GM18502 (cell line): ENCODE data around the gene TPMT.
"Not testable (repeated sequence)": the region's sequence is repeated elsewhere in the genome, so short reads cannot be mapped to it uniquely, and the experiment has no call there.

ENCODE experiments used
- ATAC-seq: cut with Tn5 transposase; IDR thresholded peaks from one replicate; pipeline ENCODE4 v1.9.1; 2021; ENCODE audit warnings: mild to moderate bottlenecking; ENCODE audit not compliant: unreplicated experiment, poor library complexity

Gene TPMT

DNA sequence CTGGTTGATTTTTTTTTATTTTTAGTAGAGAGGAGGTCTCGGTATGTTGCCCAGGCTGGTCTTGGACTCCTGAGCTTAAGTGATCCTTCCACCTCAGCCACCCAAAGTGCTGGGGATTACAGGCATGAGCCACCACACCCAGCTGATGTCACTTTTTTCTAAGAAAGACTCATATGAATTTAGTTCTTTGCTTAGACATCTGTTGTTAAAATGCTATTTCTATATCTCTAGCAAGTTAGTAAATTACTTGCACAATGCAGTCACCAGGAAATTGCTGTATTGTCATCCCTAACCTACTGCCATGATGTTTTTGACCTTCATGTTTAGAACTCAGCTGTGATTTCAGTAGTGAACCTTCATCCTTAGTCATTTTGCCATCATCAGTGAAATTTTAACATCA is 6.0 kb upstream of the TPMT start:
- ATAC-seq, result no peak

DNA sequence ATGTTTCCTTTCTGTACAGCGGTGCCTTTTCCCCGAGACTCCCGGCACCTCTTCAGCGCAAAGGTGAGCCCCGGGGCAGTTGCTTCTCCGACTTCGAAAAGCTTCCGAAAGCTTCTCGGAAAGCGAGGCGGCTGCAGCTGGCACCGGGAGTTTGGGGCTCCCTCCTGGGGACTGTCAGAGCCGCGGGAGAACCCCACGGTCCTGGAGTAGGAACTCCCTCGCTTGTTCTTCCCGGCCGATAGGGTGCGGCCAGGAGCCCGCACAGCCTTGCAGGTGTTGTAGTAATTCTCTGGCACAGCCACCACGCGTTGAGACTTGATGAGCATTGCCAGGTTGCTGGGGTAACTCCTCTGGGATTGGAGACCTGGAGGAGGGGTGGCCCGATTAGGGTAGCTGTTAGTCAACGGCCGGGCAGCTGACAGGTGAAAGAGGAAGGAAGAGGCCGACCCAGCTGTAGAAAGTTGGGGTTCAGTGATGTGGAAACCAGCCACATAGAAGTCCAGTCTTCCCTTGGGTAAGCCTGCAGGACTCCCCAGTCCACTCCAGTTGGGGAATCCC is 1.1 kb upstream of the TPMT start:
- peak; percentile 38 for ATAC-seq

DNA sequence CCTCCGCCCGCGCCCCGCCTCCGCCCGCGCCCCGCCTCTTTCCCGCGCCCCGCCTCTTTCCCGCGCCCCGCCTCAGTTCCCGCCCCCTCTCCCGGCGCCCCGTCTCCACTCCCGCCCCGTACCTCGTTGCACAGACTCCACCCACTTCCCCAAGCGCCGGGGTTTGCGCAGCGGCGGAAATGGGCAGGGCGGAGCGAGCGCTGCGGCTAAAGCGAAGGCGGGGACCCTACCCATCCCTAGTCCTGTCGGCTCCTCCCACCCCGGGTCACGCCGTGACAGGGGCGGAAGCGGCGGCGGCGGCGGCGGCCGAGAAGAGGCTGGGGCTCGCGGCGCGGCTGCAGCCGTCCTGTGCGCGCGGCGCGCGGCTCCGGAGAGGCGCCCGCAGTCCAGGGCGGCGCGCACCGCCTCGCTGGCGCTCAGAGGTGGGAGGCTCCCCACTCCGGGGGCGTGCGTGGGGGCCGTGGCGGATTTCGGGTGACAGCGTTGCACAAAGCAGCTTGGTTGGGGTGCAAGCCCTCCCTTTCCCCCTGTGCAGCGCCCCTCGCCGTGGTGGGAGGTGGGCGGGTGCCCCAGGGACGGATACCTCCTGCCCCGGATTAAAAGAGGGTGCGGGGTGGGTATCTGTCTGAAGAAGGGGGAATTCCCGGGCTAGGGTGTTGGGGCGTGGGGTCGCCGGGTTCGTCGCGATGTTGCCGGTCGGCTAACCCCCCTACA is 430 bp upstream of the TPMT start, which contains the start of gene KDM1B:
Gene KDM1B, plus strand, starts transcription at position 273 of the 714 bp plus-strand sequence. CDS start 4,474 bp downstream, outside the sequence.
- peak; percentile 87 for ATAC-seq

DNA sequence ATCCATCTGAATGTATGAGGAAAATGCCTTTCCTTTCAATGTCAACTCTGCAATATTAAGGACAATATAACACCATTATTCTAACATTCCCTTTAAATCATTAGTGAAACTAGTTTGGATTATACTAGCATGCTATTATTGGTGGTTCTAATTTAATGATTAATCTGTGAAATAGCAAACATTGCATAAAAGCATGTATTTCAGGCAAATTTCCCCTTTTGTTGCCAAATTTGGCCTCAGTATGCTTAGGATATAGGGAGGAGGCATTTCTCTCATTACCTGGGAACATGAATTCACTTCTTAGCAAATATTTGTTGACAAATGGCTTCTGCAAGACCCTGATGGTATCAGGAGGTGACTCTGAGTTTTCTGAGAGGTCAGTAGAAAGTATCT is 1.6 kb downstream of the TPMT start:
- no peak for ATAC-seq

DNA sequence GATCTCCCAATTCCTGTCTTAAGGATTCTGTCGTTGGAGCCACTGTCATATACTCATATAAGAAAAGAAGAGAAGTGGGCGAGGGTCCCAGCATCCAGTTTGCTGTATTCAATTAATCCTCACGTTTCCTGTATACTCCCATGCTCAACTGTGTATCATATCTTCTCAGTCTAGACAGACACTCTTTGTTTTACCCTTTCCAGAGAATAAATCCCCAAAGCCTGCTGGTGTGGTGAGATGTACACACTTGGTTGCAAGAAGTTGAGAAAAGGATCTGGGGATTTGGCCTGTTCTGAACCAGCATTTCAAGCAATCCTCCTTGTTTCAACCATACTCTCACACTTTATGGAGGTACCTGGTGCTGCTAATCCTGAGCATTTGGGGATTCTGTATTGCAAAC is 3.1 kb downstream of the TPMT start:
- ATAC-seq, result no peak

DNA sequence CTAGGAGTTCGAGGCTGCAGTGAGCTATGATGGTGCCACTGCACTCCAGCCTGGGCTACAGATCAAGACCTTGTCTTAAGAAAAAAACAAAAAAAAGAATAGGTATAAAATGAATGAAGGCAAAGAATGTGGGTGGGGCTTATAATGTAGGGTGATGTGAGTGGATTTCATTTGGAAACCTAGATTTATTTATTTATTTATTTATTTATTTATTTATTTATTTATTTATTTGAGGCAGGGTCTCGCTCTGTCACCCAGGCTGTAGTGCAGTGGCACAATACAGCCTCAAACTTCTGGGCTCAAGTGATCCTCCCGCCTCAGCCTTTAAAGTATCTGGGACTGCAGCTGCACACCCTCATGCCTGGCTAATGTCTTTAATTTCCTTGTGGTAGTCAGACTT is 3.5 kb downstream of the TPMT start:
- not testable (repeated sequence) for ATAC-seq

DNA sequence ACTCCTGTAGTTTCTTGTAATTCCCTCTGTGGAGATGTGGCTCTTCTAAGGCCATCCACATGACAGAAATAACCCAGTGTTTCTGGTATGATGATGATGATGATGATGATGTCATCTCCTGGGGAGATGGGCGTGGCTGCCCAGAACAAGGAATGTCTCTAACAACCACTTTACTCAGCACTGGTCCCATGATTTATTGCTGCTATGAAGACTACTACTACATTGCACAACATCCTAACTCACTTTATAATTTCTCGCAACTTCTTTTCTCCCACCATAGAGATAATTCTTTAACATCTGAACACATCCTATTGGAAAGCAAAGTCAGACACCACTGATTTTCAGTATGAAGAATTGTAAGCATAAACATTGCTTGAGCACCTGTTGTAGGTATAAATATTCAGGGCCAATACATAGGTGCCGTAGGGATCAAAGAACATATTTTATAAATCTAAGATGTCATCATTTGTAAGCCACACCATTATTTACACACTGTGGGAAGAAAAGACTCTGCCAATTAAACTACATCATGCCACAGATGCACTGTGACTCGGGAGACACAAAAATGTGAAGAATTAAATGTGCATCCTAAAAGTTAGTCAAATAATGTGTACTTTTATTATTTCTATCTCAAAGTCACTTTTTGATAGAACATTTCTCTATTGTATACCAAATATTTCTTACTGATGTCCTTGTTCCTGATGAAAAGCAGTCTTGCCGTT is 6.4 kb downstream of the TPMT start:
- no peak for ATAC-seq

DNA sequence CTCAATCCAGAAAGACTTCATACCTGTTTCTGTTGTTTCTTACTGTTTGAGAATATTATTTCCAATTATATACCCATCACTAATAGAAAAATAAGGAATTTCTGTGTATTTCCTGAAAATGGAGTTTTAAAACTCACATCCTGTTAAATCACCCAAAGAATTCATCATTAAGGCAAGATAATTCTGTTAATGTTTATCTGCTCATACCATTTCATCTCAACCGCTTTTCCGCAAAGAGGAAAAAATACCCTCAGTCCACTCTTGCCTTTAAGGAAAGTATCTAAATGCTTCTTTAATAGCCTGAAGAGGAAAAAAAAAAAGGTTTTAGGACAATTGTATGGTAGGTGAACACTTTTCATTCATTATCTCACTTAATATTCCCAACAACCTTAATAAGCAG is 7.3 kb downstream of the TPMT start:
- ATAC-seq, result no peak

DNA sequence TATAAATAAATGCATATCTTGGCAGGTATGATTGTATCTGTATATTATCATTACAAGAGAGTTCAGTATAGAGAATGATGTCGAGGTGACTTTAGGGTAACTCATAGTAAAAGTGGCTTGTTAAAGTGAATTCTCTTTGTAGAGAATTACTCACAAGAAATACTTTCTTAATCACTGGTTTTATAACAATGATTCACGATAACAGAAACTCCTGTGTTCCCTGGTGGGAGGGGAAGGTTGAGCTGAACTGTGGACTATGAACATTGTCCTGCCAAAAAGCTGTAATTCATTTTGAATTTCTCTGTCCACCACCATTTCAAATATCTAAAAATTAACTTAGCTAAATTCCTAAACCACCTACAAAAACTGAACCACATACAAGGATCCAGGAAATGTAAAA is 7.7 kb downstream of the TPMT start:
- no peak for ATAC-seq

DNA sequence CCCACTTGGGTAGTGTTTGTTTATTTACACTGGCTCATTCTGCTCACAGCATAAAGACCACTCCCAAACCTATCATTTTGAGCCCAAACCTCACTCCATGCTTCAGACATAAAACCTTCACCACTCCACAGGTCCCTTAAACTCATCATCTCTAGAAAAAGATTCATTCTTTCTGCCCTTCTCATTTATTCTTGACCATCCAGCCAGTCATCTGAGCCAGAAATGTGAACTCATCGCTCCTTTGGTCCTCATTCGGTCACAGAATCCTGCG is 12.4 kb downstream of the TPMT start:
- no peak for ATAC-seq

DNA sequence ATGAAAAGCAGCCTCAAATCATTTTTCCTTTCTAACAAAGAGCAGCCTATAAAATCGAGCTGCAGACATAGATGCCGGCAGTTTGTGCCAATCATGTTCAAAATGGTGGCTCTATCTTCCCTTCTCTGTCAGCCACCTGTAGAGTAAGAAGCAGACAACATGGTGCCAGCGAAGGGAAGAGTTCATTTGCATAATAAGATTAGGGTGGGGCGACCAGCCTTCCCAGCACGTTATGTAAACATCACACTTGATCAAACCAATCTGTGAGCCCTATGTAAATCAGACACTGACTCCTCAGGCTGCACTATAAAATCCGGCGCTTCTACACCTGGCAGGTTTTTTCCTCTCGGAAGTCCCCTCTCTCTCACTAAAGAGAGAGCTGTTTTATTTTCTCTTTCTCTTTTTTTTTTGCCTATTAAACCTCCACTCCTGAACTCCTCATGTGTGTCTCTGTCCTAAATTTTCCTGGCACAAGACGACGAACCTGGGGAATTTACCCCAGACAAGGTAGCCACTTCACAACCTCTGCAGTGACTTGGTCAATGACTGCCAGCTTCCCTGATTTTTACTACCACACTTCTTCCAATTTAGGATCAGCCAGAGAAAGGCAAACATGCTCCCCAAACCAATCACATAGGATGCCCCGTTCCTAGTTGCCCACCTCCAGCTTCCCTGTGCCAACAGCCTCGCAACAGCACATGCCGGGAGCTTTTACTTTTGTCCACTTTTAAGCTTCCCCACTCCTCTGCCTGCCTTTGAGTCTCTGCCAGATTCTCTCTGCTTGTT is 12.9 kb downstream of the TPMT start:
- ATAC-seq, result no peak

DNA sequence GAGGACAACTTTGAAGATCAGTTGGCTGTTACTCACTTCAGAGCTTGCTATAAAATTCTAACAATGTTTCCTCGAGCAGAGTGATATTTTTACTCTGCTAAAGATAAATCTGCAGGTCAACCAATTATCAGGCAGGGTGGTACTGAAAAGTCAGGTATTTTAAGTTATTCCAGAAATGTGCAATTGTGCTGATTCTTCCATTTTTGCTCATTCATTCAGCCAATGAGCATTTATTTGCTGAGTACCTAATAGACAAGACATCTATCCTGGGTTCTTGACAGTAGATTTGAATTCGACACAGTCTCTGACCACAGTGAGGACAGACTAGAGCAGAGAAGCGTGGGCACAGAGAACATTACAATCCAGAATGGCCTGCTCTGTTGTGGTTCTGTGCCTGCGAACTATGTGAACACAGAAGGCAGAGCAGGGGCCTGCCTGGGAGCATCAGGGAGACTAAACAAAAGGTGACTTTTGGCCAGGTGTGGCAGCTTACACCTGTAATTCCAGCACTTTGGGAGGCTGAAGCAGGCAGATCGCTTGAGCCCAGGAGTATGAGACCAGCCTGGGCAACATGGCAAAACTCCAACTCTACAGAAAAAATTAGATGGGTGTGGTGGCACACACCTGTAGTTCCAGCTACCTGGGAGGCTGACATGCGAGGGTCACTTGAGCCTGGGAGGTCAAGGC is 14.8 kb downstream of the TPMT start:
- ATAC-seq, result no peak

DNA sequence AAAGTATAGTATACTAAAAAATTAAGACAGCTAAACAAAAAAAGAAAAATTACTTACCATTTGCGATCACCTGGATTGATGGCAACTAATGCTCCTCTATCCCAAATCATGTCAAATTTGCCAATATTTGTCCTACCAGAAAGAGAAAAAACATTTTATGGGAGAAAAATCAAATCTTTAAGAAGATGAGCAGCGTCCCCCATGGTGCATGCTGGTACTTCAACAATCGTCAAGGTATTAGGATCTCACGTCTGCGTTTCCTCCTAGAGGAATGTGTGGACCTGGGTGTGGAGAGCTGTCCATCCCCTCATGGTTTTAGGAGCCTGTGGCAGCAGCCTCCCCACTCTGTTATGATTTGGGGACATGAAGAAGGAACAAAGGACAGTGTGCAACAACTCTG is 16.0 kb downstream of the TPMT start:
- no peak for ATAC-seq

DNA sequence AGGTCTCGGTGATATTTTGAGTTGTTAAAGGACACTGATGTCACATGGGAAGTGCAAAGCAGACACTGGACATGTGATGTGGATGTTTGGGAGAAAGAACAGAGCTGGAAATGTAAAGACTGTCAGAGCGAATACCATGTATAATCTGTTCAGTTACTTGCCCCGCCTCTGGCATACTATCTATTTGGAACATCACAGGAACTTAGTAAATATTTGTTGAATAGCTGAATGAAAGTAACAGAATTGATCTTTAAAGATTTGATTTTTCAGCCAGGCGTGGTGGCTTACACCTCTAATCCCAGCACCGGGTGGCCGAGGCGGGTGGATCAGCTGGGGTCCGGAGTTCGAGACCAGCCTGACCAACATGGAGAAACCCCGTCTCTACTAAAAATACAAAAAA is 18.6 kb downstream of the TPMT start:
- no peak for ATAC-seq

DNA sequence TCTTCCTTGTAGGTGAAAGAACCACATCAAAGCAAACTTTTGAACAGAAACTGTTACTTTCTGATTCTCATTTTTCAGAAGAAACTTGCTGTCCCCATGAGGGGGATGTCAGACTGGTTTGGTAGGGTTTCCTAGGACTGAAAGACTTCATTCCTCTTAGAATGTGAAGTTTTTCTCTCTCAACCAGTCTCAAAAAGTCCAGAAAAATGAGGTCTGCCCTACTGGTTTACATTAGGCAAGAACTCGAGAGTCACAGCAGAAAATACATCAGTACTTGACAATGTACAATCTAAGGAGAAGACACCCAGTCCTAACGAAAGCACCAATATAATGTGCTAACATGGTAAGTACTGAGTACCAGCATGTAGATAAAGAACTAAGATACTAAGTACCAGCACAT is 19.7 kb downstream of the TPMT start:
- no peak for ATAC-seq

DNA sequence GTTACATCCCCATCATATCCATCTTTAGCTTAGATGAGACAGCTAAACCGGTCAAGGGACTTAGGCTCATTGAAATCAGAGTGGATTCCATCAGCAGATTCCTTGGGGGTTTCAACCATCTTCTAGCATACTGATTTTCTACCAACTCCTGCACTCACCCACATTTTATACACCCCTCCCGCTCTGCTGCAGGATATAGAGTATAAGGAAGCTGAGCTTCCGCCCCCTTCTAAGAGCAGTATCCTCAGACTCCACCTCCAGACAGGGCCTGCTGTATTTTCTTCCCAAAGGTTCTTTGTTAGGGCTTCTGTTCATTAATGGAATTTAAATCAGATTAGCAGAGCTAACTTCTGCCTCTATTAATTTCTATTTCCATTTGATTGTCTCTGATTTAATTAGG is 22.5 kb downstream of the TPMT start:
- no peak for ATAC-seq

DNA sequence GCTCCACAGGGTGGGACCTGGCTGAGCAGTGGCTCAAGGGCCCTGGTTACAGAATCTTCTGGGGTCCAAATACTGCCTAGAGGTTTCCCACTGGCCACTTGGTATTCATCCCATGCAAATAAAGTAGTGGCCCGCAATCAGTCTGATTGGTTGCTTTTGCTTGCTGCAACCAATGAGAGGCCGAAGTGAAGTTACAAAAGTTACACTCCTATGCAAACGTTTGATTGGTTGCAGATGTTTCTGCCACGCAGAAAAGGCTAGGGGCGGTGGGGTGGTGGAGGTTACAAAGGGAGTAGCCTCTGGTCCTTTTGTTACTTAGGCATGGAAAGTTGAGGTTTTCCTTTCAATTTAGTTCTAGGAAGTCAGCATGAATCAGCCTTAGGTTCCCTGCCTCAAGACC is 28.8 kb downstream of the TPMT start:
- ATAC-seq, result no peak

DNA sequence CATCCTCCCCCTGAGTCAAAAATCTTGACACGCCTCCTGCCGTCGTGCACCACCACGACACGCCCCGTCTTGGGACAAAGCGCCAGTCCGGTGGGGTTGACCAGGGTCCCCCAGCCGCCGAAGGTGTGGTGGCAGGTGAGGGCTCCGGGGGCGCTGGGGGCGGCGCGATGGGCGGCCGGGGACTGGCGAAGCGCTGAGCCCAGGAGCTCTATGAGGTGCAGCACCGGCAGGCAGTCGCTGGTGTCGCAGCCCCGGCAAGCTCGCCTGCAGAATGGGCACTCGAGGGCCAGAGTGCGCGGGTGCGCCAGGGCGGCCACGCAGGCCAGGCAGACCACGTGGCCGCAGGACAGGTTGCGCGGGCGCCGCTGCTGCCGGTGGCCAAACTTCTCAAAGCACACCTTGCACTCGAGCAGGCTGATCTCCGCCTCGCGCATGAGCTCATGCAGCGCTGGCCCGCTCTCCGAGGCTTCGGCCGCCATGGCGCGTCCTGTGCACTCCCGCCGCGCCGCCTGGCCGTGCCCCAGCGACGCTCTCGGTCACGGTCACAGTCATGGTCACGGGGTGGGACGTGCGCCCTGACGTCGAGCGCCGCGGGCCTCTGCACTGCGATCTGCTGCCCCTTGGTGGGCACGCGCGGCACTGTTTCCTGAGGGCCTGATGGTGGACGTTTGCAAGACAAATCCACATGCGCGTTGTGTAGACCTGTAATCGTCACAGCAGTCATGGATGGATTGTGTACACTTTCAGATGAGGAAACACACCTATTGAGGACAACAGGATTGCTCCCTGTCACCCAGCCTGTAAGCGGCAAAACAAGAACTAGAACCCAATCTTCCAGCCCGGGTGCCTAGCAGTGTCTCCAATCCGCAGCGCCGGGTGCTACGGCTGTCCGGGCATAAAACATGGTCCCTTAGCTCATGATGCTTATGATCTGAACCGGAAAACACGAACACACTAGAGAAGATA is 32.5 kb downstream of the TPMT start, which contains the start of gene NHLRC1:
Gene NHLRC1, minus strand, starts transcription at position 550 of the 966 bp plus-strand sequence. Its CDS starts 71 bp downstream, at position 479.
- ATAC-seq, result peak; percentile 100

DNA sequence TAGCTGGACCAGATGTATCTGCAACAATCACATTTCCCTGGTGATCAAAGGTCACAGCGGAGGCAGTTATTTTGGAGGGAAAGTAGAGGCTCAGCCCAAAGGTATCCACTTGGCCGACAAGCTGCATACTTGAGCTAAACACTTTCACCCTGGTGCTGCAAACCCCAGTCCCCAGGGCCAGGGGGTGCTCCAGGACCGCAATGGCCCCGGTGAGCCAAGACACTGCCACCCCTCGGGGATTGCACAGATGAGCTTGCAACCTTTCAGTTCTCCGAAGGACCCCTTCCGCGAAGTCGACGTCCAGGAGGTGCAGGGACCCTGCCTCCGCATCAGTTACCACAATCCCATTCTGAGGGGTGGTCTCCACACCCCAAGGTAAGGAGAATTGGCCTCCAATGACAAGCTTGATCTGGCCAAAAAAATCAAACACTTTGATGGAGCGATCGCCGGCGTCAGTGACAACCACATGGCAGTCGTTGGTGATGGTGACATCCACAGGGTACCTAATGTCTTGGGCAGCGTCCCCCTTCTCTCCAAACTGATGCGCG is 33.2 kb downstream of the TPMT start:
- ATAC-seq, result no peak
